ENCODE results near the gene CUL3. TPM values are rescaled to one million over a fixed set of nuclear protein-coding genes. Genes with fewer than 3 reads are reported as not detected.

CUL3 gene
- total and polyA plus RNA-seq, 10 of the 15 experiments (the other 5 are each of a cell fraction or from before 2014, with no cell fraction given), result 22.0 to 95.4 (median 53.4) TPM

DNA sequence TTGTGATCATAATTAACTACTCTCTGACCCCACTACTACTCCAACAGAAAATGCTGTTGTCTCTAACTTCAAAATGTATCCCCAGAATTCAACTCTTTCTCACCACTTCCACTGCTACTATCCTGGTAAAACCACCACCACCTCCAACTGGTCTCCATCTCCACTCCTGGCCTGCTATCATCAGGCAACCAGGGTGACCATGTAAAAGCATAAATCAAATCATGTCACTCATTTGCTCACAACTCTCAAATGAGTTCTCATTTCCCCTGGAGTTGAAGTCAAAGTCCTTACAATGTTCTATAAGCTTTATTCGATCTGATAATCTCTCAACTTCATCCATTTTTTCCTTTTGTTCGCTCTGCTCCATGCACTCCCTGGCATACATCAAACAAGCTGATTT is 24.6 kb downstream of the CUL3 start:
- intact Hi-C loops (cut with micrococcal nuclease; ENCODE audit: unreplicated experiment), result no loop called here
- Histone ChIP-seq H3K4me2 (ENCODE audit: control insufficient read depth, insufficient read depth) (0 out of 2 replicates have a peak overlapping the region, but pooled peaks have one; percentile 7), H3K36me3 (ENCODE audit: control insufficient read depth in 2 of 2, insufficient read depth in 2 of 2, low read length in 1 of 2) (peaks cover 0 to 7% of the 10 kb centered on the region in 2 experiments; a peak in 2 of 4 replicates), H3K4me3 (no peak overlapping the region), H3K27ac (ENCODE audit: control insufficient read depth, insufficient read depth) (no peak overlapping the region), H3K9me3 (replicated peaks; ENCODE audit: control insufficient read depth, insufficient read depth, low read length) (peaks cover 5% of the 10 kb centered on the region; the same call in 2 of the 3 replicates), H3K9ac (ENCODE audit: control insufficient read depth, insufficient read depth, low read length) (no peak overlapping the region), H3K79me2 (ENCODE audit: control insufficient read depth, insufficient read depth, low read length) (peaks cover 91% of the 10 kb centered on the region), H4K20me1 (ENCODE audit: control insufficient read depth, insufficient read depth) (peaks cover 4% of the 10 kb centered on the region), H3K27me3 (replicated peaks in 1 of 2; ENCODE audit: control insufficient read depth in 2 of 2, insufficient read depth in 2 of 2, low read length in 1 of 2) (no peaks in the 10 kb centered on the region), H2AFZ (ENCODE audit: control insufficient read depth, low read depth, low read length) (no peak overlapping the region), H3K4me1 (ENCODE audit: control insufficient read depth, insufficient read depth, low read length) (peaks cover 12% of the 10 kb centered on the region)
- BruUV-seq (replicated peaks), result TSS peak; percentile 7
- no peak for FAIRE-seq
- no peak for DNase-seq (ENCODE audit: low read depth, low spot score)
- in situ Hi-C loops (cut with MboI), result no loop called here
- POLR2A ChIA-PET, result interaction anchor here (1.0 to 2.0 kb wide), 4 partner anchors 10 to 25 kb away, joined by 3 to 11 read pairs (median 5); no protein-coding TSS in a partner anchor
- RAD21 ChIA-PET (ENCODE audit: unreplicated experiment), result interaction anchor here (0.8 to 2.8 kb wide), 10 partner anchors 10 to 89 kb away, joined by 3 to 14 read pairs (median 4); partner anchors contain the start of gene CUL3
- no peak for ATAC-seq
- SMC1A ChIA-PET (ENCODE audit: uncharacterized antibody, unreplicated experiment), result interaction anchor here (0.9 to 4.9 kb wide), 12 partner anchors 8 to 50 kb away, joined by 4 to 47 read pairs (median 10); partner anchors contain the start of gene CUL3
- TF ChIP-seq NFXL1 (IDR thresholded peaks at IDR 0.05; ENCODE audit: borderline replicate concordance), result no peak
- TF ChIP-seq SIN3A (IDR thresholded peaks at IDR 0.05; ENCODE audit: low read depth, low read length), result no peak
- no peak for TF ChIP-seq PAX5 (IDR thresholded peaks at IDR 0.05; ENCODE audit: borderline replicate concordance, low read depth, low read length)
- no peak for TF ChIP-seq CBX3 (IDR thresholded peaks at IDR 0.05; ENCODE audit: borderline replicate concordance, low read depth)
- TF ChIP-seq, protein P1, sequence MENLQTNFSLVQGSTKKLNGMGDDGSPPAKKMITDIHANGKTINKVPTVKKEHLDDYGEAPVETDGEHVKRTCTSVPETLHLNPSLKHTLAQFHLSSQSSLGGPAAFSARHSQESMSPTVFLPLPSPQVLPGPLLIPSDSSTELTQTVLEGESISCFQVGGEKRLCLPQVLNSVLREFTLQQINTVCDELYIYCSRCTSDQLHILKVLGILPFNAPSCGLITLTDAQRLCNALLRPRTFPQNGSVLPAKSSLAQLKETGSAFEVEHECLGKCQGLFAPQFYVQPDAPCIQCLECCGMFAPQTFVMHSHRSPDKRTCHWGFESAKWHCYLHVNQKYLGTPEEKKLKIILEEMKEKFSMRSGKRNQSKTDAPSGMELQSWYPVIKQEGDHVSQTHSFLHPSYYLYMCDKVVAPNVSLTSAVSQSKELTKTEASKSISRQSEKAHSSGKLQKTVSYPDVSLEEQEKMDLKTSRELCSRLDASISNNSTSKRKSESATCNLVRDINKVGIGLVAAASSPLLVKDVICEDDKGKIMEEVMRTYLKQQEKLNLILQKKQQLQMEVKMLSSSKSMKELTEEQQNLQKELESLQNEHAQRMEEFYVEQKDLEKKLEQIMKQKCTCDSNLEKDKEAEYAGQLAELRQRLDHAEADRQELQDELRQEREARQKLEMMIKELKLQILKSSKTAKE (IDR thresholded peaks at IDR 0.05; ENCODE audit: low read depth, poor library complexity, severe bottlenecking), result no peak
- TF ChIP-seq TCF3 (IDR thresholded peaks at IDR 0.05; ENCODE audit: borderline replicate concordance, insufficient read depth, low read depth, low read length), result no peak
- TF ChIP-seq NR2C2 (IDR thresholded peaks at IDR 0.05; ENCODE audit: borderline replicate concordance, control insufficient read depth, insufficient read length, low read depth), result no peak
- no peak for TF ChIP-seq NFYA (IDR thresholded peaks at IDR 0.05; ENCODE audit: borderline replicate concordance, low read depth, low read length)
- 68% methylated on average over 2 of the region's 2 CpGs for WGBS (ENCODE audit: insufficient coverage, insufficient replicate concordance, low lambda C conversion rate, missing lambda C conversion rate)
- CTCF ChIA-PET, result interaction anchor here (0.9 to 1.8 kb wide), 7 partner anchors 10 to 90 kb away, joined by 3 to 8 read pairs (median 5); partner anchors contain the start of gene CUL3

Data from GM12878 (cell line).